B cell (primary cell): ENCODE measurements around the gene RBM4B. TPM values are rescaled to one million over a fixed set of nuclear protein-coding genes. Genes with fewer than 3 reads are reported as not detected.

Source experiments
- ATAC-seq: fragments of 200-7000 bp; cut with Tn5 transposase; one replicate; pipeline ENCODE4 v1.10.0; 2021; ENCODE audit warnings: low read depth, mild to moderate bottlenecking, moderate number of reproducible peaks, moderate library complexity
- CTCF ChIA-PET: fragments of 350-600 bp; sonication (Branson Sonifier 250); formaldehyde crosslinking; loops from one replicate; lab custom pipeline; 2021; ENCODE audit warnings: antibody characterized with exemption, inconsistent platforms; lab: Charles Lee
- POLR2A ChIA-PET: fragments of 350-600 bp; sonication (Branson Sonifier 250); formaldehyde crosslinking; loops from one replicate; lab custom pipeline; 2021; ENCODE audit warnings: antibody characterized with exemption; lab: Charles Lee
- DNase-seq: peaks from one replicate; pipeline ENCODE4 v3.0.0; 2013
- H2AFZ ChIP-seq: 2 replicates; pipeline ENCODE4 v1.6.1; 2012; ENCODE audit warnings: mild to moderate bottlenecking, low read depth, low read length; ENCODE audit not compliant: insufficient read depth, poor library complexity, severe bottlenecking
- H3K27ac ChIP-seq, 2 donors: 1 replicate in 1 of 2; 2 replicates in 1 of 2; pipeline ENCODE4 v1.5.1; 2012 to 2013; ENCODE audit warnings: low read length in 2 of 2, mild to moderate bottlenecking in 2 of 2, moderate library complexity in 1 of 2
- H3K27me3 ChIP-seq, 4 experiments: fragments of 200-600 bp in 1 of 4; sonication (generic) in 1 of 4; replicated peaks in 1 of 4; 1 replicate in 2 of 4; 2 replicates in 2 of 4; pipeline versions ENCODE4 v1.6.1 to v1.7.0; 2013 to 2016; ENCODE audit warnings: low read length in 3 of 4, mild to moderate bottlenecking in 2 of 4, mixed read lengths in 1 of 4, moderate library complexity in 1 of 4; ENCODE audit not compliant: insufficient read depth in 4 of 4, control insufficient read depth in 3 of 4; ENCODE audit errors: control extremely low read depth in 1 of 4
- H3K36me3 ChIP-seq, 2 experiments: replicated peaks in 1 of 2; 1 replicate in 1 of 2; 2 replicates in 1 of 2; pipeline versions ENCODE4 v1.6.1 to v1.7.1; 2013; ENCODE audit warnings: low read length in 1 of 2; ENCODE audit not compliant: insufficient read depth in 2 of 2, control insufficient read depth in 1 of 2; ENCODE audit errors: control extremely low read depth in 1 of 2, extremely low read depth in 1 of 2
- H3K4me1 ChIP-seq, 2 donors: fragments of 200-600 bp in 1 of 2; sonication (generic) in 1 of 2; 1 replicate in 1 of 2; 2 replicates in 1 of 2; pipeline versions ENCODE4 v1.5.1 to v1.6.1; 2013 to 2017; ENCODE audit warnings: low read length in 2 of 2; ENCODE audit not compliant: control insufficient read depth in 2 of 2, insufficient read depth in 2 of 2
- H3K4me2 ChIP-seq: replicated peaks from 2 replicates; pipeline ENCODE3; 2012; ENCODE audit warnings: mild to moderate bottlenecking, low read depth, low read length; ENCODE audit not compliant: poor library complexity, severe bottlenecking
- H3K4me3 ChIP-seq, 5 experiments: fragments of 200-600 bp in 1 of 5; sonication (generic) in 1 of 5; 1 replicate in 3 of 5; 2 replicates in 2 of 5; pipeline versions ENCODE4 v1.5.1 to v1.7.0; 2011 to 2016; ENCODE audit warnings: low read length in 4 of 5, mild to moderate bottlenecking in 4 of 5, low read depth in 2 of 5, control low read depth in 1 of 5, moderate library complexity in 1 of 5; ENCODE audit not compliant: insufficient read depth in 1 of 5; ENCODE audit errors: control extremely low read depth in 1 of 5, extremely low read depth in 1 of 5
- H3K79me2 ChIP-seq: fragments of 200-600 bp; sonication (generic); one replicate; pipeline ENCODE4 v1.6.0; 2016; ENCODE audit warnings: low read length; ENCODE audit not compliant: control insufficient read depth, insufficient read depth
- H3K9ac ChIP-seq: fragments of 200-600 bp; sonication (generic); 2 replicates; pipeline ENCODE4 v1.6.1; 2017; ENCODE audit warnings: mild to moderate bottlenecking, low read length, moderate library complexity
- H3K9me3 ChIP-seq, 3 donors: one replicate each; pipeline versions ENCODE4 v1.6.1 to v1.7.1; 2013; ENCODE audit warnings: low read length in 2 of 3; ENCODE audit not compliant: control insufficient read depth in 2 of 3, insufficient read depth in 1 of 3; ENCODE audit errors: control extremely low read depth in 1 of 3
- H4K20me1 ChIP-seq: 2 replicates; pipeline ENCODE4 v1.6.0; 2012; ENCODE audit warnings: mild to moderate bottlenecking, low read length; ENCODE audit not compliant: insufficient read depth, control insufficient read depth, poor library complexity, severe bottlenecking
- H3K27ac Mint-ChIP-seq: one replicate; pipeline ENCODE4 v1.8.0; 2021; ENCODE audit warnings: mixed read lengths
- H3K27me3 Mint-ChIP-seq: one replicate; pipeline ENCODE4 v1.8.0; 2021; ENCODE audit warnings: mixed read lengths
- H3K4me1 Mint-ChIP-seq: one replicate; pipeline ENCODE4 v1.8.0; 2021; ENCODE audit warnings: mixed read lengths
- H3K4me3 Mint-ChIP-seq: one replicate; pipeline ENCODE4 v1.8.0; 2021; ENCODE audit warnings: mixed read lengths
- H3K9me3 Mint-ChIP-seq: one replicate; pipeline ENCODE4 v1.8.0; 2022; ENCODE audit warnings: mixed read lengths; ENCODE audit not compliant: insufficient read depth
- EZH2 ChIP-seq: IDR thresholded peaks from 2 replicates; pipeline ENCODE4 v1.6.1; 2012; ENCODE audit warnings: borderline replicate concordance, low read depth, mild to moderate bottlenecking, moderate library complexity, low read length; ENCODE audit not compliant: insufficient read depth, poor library complexity, severe bottlenecking
- WGBS: methylation state at CpG from one replicate; pipeline ENCODE4 v1.1.5; 2013; ENCODE audit warnings: missing lambda C conversion rate; ENCODE audit not compliant: insufficient coverage; 5-methylcytosine and 5-hydroxymethylcytosine counted together
- intact Hi-C: fragments of 100-400 bp; cut with micrococcal nuclease; formaldehyde crosslinking; loops from one replicate; pipeline ENCODE4 v1.10.0; 2022
- polyA plus RNA-seq: library from polyadenylated mRNA; depleted of rRNA; stranded (reverse); fragments of >200 nt; gene quantifications from 2 replicates; pipeline ENCODE4 v1.2.3, GENCODE V29; 2012
- total RNA-seq, 2 donors: library from RNA; stranded (reverse); fragments of 120-200 nt in 1 of 2; gene quantifications; 1 replicate in 1 of 2; 2 replicates in 1 of 2; pipeline versions ENCODE4 v1.2.3 to v1.2.4, GENCODE V29; 2013 to 2022
- TF ChIP-seq, protein P1 (sequence below): fragments of 200-600 bp; IDR thresholded peaks from one replicate; pipeline ENCODE4 v1.8.0; 2022; ENCODE audit warnings: antibody characterized with exemption, mild to moderate bottlenecking

Gene RBM4B
- total and polyA plus RNA-seq, 2 donors (not counting 1 experiment from before 2014, with no cell fraction given), result 33.2 to 61.3 TPM

DNA sequence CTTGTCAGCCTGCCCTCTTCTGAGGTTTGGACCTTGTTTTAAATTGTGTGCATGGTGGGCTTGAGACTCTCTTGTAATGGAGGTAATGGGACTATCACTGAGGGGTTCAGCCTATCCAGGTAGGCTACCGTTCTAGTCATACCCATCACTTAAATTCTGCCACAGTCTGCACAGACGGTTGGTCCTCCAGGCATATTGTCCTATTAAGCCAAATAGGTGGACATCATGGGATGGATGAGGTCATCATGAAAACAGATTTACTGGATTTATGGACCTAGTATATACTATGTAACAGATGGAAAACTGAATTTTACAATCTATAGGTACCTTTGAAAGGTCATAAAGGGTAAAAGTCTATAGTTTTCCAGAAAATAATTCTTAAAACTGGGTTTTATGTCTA, 48.3 kb downstream of the RBM4B start:
- Histone ChIP-seq H3K27ac (peak overlapping the region in 1 of 2 donors; percentile 39), H4K20me1 (peaks cover 91% of the 10 kb centered on the region), H3K79me2 (peaks cover 100% of the 10 kb centered on the region), H3K9me3 (no peaks in the 10 kb centered on the region), H3K4me1 (peaks cover 6 to 27% of the 10 kb centered on the region in 2 donors), H2AFZ (no peak overlapping the region), H3K36me3 (peaks cover 7 to 71% of the 10 kb centered on the region in 2 experiments), H3K27me3 (no peaks in the 10 kb centered on the region), H3K4me3 (no peak overlapping the region), H3K4me2 (no peak overlapping the region), H3K9ac (no peak overlapping the region)
- ATAC-seq (no peak), DNase-seq (no peak)
- intact Hi-C loops, result no loop called here
- no peak overlapping the region for H3K4me3 Mint-ChIP-seq
- POLR2A ChIA-PET, result interaction anchor here (1.0 kb wide), 1 partner anchor 9 kb away, joined by 8 read pairs; the partner anchor contains the start of gene RBM4
- H3K27ac Mint-ChIP-seq, result no peak overlapping the region
- WGBS, result no CpG with 5 or more reads among the region's 2 CpGs
- H3K27me3 Mint-ChIP-seq, result no peaks in the 10 kb centered on the region
- no peaks in the 10 kb centered on the region for H3K9me3 Mint-ChIP-seq
- CTCF ChIA-PET, result no interaction called here
- TF ChIP-seq EZH2, result no peak
- TF ChIP-seq, protein P1, sequence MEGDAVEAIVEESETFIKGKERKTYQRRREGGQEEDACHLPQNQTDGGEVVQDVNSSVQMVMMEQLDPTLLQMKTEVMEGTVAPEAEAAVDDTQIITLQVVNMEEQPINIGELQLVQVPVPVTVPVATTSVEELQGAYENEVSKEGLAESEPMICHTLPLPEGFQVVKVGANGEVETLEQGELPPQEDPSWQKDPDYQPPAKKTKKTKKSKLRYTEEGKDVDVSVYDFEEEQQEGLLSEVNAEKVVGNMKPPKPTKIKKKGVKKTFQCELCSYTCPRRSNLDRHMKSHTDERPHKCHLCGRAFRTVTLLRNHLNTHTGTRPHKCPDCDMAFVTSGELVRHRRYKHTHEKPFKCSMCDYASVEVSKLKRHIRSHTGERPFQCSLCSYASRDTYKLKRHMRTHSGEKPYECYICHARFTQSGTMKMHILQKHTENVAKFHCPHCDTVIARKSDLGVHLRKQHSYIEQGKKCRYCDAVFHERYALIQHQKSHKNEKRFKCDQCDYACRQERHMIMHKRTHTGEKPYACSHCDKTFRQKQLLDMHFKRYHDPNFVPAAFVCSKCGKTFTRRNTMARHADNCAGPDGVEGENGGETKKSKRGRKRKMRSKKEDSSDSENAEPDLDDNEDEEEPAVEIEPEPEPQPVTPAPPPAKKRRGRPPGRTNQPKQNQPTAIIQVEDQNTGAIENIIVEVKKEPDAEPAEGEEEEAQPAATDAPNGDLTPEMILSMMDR, result no peak
- peaks cover 40% of the 10 kb centered on the region for H3K4me1 Mint-ChIP-seq

DNA sequence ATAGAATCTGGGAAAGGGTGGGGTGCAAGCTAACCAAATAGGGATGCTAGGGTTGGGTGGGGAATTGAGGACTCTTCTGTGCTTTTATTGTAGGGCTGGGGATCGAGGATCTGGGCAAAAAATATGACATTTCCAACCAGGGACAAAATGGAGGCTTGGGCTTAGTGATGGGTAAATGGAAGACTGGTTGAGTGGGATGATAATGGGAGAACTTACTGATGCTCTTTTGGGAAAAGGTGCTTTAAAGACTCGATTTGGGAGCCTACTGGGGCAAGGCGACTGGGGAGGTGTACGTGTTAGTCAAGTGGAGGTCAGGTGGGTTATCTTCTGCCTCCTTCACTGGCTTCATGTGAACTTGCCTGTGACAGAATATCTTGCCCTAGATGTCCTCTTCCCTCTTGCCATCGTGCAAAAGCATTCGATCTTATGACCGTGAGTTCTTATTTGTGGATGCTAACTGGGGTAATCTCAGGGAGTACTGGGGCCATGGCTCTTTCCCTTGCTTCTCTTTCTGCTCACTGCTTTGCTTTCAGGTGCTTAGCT, 49.6 kb downstream of the RBM4B start:
- Histone ChIP-seq H2AFZ (no peak overlapping the region), H3K36me3 (peaks cover 7 to 75% of the 10 kb centered on the region in 2 experiments), H3K4me3 (no peak overlapping the region), H3K27ac (peak overlapping the region in 1 of 2 donors; percentile 18), H3K9ac (no peak overlapping the region), H3K4me2 (no peak overlapping the region), H3K79me2 (peaks cover 100% of the 10 kb centered on the region), H4K20me1 (peaks cover 97% of the 10 kb centered on the region), H3K4me1 (peaks cover 13 to 35% of the 10 kb centered on the region in 2 donors), H3K27me3 (no peaks in the 10 kb centered on the region), H3K9me3 (no peaks in the 10 kb centered on the region)
- DNase-seq (no peak), ATAC-seq (no peak)
- POLR2A ChIA-PET, result interaction anchor here (1.0 kb wide), 1 partner anchor 11 kb away, joined by 8 read pairs; the partner anchor contains the start of gene RBM4
- intact Hi-C loops, result no loop called here
- Mint-ChIP-seq H3K4me1 (peaks cover 48% of the 10 kb centered on the region), H3K27ac (no peak overlapping the region), H3K27me3 (no peaks in the 10 kb centered on the region), H3K9me3 (no peaks in the 10 kb centered on the region), H3K4me3 (no peak overlapping the region)
- TF ChIP-seq, protein P1, result no peak
- no peak for TF ChIP-seq EZH2
- 100% methylated on average over 5 of the region's 7 CpGs for WGBS
- CTCF ChIA-PET, result interaction anchor here (1.5 kb wide), 1 partner anchor 50 kb away, joined by 3 read pairs; no protein-coding TSS in a partner anchor
